Measurements from ENCODE around the gene GARRE1. TPM values are rescaled to one million over a fixed set of nuclear protein-coding genes. Genes with fewer than 3 reads are reported as not detected.

Gene GARRE1
- total and polyA plus RNA-seq, 2 of the 4 experiments (the other 2 are of a cell fraction) = 13.8 to 16.9 TPM

DNA sequence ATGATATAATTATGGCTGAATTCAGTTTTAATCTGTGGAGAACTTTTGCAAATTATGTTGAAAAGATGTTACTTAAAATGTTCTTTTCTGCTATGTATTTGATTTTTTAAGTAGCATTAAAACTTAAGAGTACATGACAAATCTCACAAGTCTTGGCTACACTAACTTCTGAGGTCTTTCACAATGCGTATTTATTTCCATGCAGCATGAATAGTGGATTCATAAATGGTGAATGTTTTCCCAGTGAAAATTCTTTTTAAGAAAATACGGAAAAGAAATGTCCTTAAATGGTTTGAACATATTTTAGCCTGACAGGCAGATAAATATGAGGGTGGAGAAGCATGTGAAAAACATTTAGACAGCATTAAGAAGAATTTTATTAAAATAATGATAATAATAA lies 30.2 kb downstream of the GARRE1 start:
- Histone ChIP-seq H2AK5ac (ENCODE audit: low read depth, low read length) (no peak overlapping the region), H3K4me2 (ENCODE audit: low read depth, low read length) (no peak overlapping the region), H2BK20ac (ENCODE audit: low read depth, low read length) (no peak overlapping the region), H2AK9ac (replicated peaks; ENCODE audit: low read depth, low read length, poor library complexity) (no peak overlapping the region), H2BK120ac (ENCODE audit: low read depth, low read length) (no peak overlapping the region), H2BK5ac (ENCODE audit: low read depth, low read length, poor library complexity, severe bottlenecking) (no peak overlapping the region), H2AFZ (replicated peaks; ENCODE audit: low read length, poor library complexity) (no peak overlapping the region), H4K91ac (ENCODE audit: insufficient read depth, low read depth, low read length) (no peak overlapping the region), H3K9me1 (ENCODE audit: insufficient read depth, low read length) (peaks cover 3% of the 10 kb centered on the region; the same call in 1 of the 2 replicates), H3K4ac (ENCODE audit: low read depth, low read length) (no peak overlapping the region), H3K27me3 (ENCODE audit: control insufficient read depth, insufficient read depth, low read length) (no peaks in the 10 kb centered on the region), H3K27ac (ENCODE audit: insufficient read depth, low read length) (no peak overlapping the region), H3K36me3 (ENCODE audit: control insufficient read depth, insufficient read depth, low read length) (peaks cover 8% of the 10 kb centered on the region), H3K14ac (replicated peaks; ENCODE audit: low read depth, low read length) (no peak overlapping the region), H3K23ac (ENCODE audit: low read depth, low read length) (no peak overlapping the region), H2BK15ac (ENCODE audit: low read depth, low read length) (no peak overlapping the region), H4K20me1 (ENCODE audit: insufficient read depth, low read length) (no peaks in the 10 kb centered on the region), H3K56ac (ENCODE audit: extremely low read depth, insufficient read depth, low read length) (no peak overlapping the region), H3K4me3 (ENCODE audit: insufficient read depth, low read depth, low read length) (no peak overlapping the region), H3K9ac (ENCODE audit: low read depth, low read length) (no peak overlapping the region), H3K9me3 (ENCODE audit: control insufficient read depth, insufficient read depth, low read length) (peaks cover 6% of the 10 kb centered on the region; the same call in 1 of the 2 replicates), H3K79me1 (ENCODE audit: low read depth in 1 of 2, low read length in 2 of 2) (peaks cover 30 to 69% of the 10 kb centered on the region in 2 experiments), H3K18ac (ENCODE audit: low read depth, low read length) (no peak overlapping the region), H3K4me1 (ENCODE audit: control insufficient read depth, insufficient read depth, low read length) (peaks cover 2% of the 10 kb centered on the region; the same call in 1 of the 2 replicates), H4K8ac (ENCODE audit: low read depth in 2 of 2, low read length in 2 of 2) (no peak overlapping the region), H4K5ac (ENCODE audit: low read depth, low read length) (no peak overlapping the region)
- no CpG with 5 or more reads among the region's 2 CpGs for WGBS, 2 experiments (ENCODE audit: extremely low coverage in 2 of 2, insufficient read length in 1 of 2)
- in situ Hi-C loops (cut with MboI; ENCODE audit: low sequenced_read_pairs) (no loop called here), intact Hi-C loops (cut with micrococcal nuclease) (loop anchor here (1.0 kb wide), 1 partner anchor 39 kb away; no protein-coding TSS in a partner anchor), dilution Hi-C loops (cut with HindIII; ENCODE audit: low sequenced_read_pairs, unreplicated experiment) (no loop called here)
- CTCF ChIA-PET = no interaction called here
- no peak for DNase-seq
- no TSS peak for BruUV-seq (replicated peaks)
- no peak; the same call in 1 of the 2 replicates for ATAC-seq (ENCODE audit: low read depth)
- POLR2A ChIA-PET (ENCODE audit: unreplicated experiment) = no interaction called here
- TF ChIP-seq CTCF (conservative IDR thresholded peaks at IDR 0.05; ENCODE audit: low read depth, low read length) (no peak), NFE2L2 (IDR thresholded peaks at IDR 0.05; ENCODE audit: low read depth, low read length) (no peak), RCOR1 (IDR thresholded peaks at IDR 0.05; ENCODE audit: insufficient replicate concordance, low read length) (no peak), CHD1 (IDR thresholded peaks at IDR 0.05; ENCODE audit: low read depth, low read length) (no peak), RAD21 (IDR thresholded peaks at IDR 0.05; ENCODE audit: low read length) (no peak), BHLHE40 (IDR thresholded peaks at IDR 0.05; ENCODE audit: low read depth, low read length) (no peak), POLR2A (IDR thresholded peaks at IDR 0.05; ENCODE audit: low read depth, low read length) (no peak), FOS (IDR thresholded peaks at IDR 0.05; ENCODE audit: low read depth, low read length) (no peak), MAZ (IDR thresholded peaks at IDR 0.05; ENCODE audit: borderline replicate concordance, low read depth, low read length) (no peak), SMC3 (IDR thresholded peaks at IDR 0.05; ENCODE audit: low read depth, low read length) (no peak), RFX5 (IDR thresholded peaks at IDR 0.05; ENCODE audit: low read depth, low read length) (no peak), MAFK (IDR thresholded peaks at IDR 0.05; ENCODE audit: low read depth, low read length) (no peak), MXI1 (IDR thresholded peaks at IDR 0.05; ENCODE audit: borderline replicate concordance, low read depth, low read length) (no peak)
- TF ChIP-seq, protein P1, sequence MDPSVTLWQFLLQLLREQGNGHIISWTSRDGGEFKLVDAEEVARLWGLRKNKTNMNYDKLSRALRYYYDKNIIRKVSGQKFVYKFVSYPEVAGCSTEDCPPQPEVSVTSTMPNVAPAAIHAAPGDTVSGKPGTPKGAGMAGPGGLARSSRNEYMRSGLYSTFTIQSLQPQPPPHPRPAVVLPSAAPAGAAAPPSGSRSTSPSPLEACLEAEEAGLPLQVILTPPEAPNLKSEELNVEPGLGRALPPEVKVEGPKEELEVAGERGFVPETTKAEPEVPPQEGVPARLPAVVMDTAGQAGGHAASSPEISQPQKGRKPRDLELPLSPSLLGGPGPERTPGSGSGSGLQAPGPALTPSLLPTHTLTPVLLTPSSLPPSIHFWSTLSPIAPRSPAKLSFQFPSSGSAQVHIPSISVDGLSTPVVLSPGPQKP (IDR thresholded peaks at IDR 0.05; ENCODE audit: borderline replicate concordance, low read depth, low read length) = no peak
- TF ChIP-seq, protein P2, sequence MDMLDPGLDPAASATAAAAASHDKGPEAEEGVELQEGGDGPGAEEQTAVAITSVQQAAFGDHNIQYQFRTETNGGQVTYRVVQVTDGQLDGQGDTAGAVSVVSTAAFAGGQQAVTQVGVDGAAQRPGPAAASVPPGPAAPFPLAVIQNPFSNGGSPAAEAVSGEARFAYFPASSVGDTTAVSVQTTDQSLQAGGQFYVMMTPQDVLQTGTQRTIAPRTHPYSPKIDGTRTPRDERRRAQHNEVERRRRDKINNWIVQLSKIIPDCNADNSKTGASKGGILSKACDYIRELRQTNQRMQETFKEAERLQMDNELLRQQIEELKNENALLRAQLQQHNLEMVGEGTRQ (IDR thresholded peaks at IDR 0.05; ENCODE audit: low read depth, low read length) = no peak

All from IMR-90 (cell line).